Retinal pigment epithelial cell (primary cell): ENCODE results near the gene ADGRG1.
A peak's percentile ranks its signal among the peaks of the same experiment; 100 is the strongest.

Experiments used
- DNase-seq: peaks from one replicate; pipeline ENCODE4 v3.0.0-alpha.2; 2010; ENCODE audit warnings: low read depth
- H3K4me3 ChIP-seq: 2 replicates; pipeline ENCODE4 v1.5.1; 2011; ENCODE audit warnings: mild to moderate bottlenecking, low read length, control low read depth, moderate library complexity
- CTCF ChIP-seq: conservative IDR thresholded peaks from 2 replicates; pipeline ENCODE4 v1.5.1; 2011; ENCODE audit warnings: low read depth, low read length, control low read depth, inconsistent platforms

The ADGRG1 gene

GRCh38 chr16:57646388-57647039 is 18.1 kb downstream of the ADGRG1 start:
- DNase-seq: no peak

GRCh38 chr16:57647136-57647875 is 18.9 kb downstream of the ADGRG1 start:
- no peak for DNase-seq
- no peak for TF ChIP-seq CTCF
- H3K4me3 ChIP-seq: no peak overlapping the region

More at GRCh38 chr16:57646388-57647039, 18.1 kb downstream of the ADGRG1 start:
- no peak overlapping the region for H3K4me3 ChIP-seq
- TF ChIP-seq CTCF: no peak

GRCh38 chr16:57648125-57648524 is 19.7 kb downstream of the ADGRG1 start:
- no peak for DNase-seq
- no peak for TF ChIP-seq CTCF
- no peak overlapping the region for H3K4me3 ChIP-seq

GRCh38 chr16:57648581-57649442 is 20.4 kb downstream of the ADGRG1 start:
- no peak overlapping the region for H3K4me3 ChIP-seq
- no peak for DNase-seq
- peak; percentile 100 for TF ChIP-seq CTCF

- DNase-seq: no peak
- TF ChIP-seq CTCF: no peak
- no peak overlapping the region for H3K4me3 ChIP-seq
Measured at GRCh38 chr16:57649443-57649751, 21.0 kb downstream of the ADGRG1 start.

GRCh38 chr16:57649846-57650245 is 21.4 kb downstream of the ADGRG1 start:
- DNase-seq: no peak
- no peak overlapping the region for H3K4me3 ChIP-seq
- no peak for TF ChIP-seq CTCF
